ENCODE results near the gene PARL. TPM values are rescaled to one million over a fixed set of nuclear protein-coding genes. Genes with fewer than 3 reads are reported as not detected.

Gene PARL
- total RNA-seq, 1 experiment from 2014 or later: 73.7 TPM

DNA sequence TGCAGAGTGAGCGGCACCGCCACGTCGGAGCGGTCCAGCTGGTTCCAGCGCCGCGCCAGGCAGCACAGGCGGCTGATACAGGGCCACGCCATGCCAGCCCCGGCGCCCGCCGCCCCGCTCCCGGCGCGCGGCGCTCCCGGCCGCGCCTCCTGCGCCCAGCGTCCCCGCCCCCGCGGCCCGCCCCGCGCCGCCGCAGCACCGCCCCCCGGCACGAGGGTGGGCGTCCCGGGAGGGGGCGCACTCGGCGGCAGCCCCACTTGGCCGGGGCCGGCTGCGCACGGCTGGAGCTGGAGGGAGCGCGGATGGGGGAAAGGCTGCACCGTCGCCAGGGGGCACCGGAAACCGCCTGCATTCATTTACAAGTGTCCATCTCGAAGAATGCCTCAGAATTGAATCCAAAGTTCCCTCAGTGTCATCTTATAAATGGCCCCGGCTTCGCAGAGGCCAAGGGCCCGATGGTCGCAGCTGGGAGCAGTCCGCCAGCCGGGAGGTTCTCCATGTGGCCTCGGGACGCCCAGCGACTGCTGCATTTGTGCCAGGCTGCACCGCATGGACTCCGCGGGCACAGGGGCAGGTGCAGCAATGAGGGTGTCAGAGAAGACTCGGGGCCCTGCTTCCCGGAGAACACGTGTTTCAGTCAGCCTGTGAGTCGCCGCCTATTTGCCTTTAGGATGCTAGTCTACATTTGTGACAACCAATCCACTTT, 59.1 kb downstream of the PARL start, which contains the start of gene MAP6D1:
Gene MAP6D1 (minus strand): TSS at position 122 of the 706 bp plus-strand sequence. CDS start 30 bp downstream, at position 92.
- H3K27me3 ChIP-seq (replicated peaks; ENCODE audit: insufficient read depth, low read depth, low read length, poor library complexity): no peaks in the 10 kb centered on the region
- intact Hi-C loops (cut with micrococcal nuclease; ENCODE audit: unreplicated experiment): no loop called here
- BruUV-seq (replicated peaks): no TSS peak
- peak within 1 kb of the TSS; percentile 75 for H3K4me3 ChIP-seq (ENCODE audit: low read depth, low read length, poor library complexity, severe bottlenecking)
- CTCF ChIA-PET: interaction anchor here (0.6 to 1.7 kb wide), 2 partner anchors 19 to 59 kb away, joined by 4 to 6 read pairs; partner anchors contain the start of gene PARL
- H3K27ac ChIP-seq (ENCODE audit: low read depth, low read length, poor library complexity, severe bottlenecking): no peak within 1 kb of the TSS
- DNase-seq (ENCODE audit: low spot score): peak; percentile 79
- TF ChIP-seq, protein P1, sequence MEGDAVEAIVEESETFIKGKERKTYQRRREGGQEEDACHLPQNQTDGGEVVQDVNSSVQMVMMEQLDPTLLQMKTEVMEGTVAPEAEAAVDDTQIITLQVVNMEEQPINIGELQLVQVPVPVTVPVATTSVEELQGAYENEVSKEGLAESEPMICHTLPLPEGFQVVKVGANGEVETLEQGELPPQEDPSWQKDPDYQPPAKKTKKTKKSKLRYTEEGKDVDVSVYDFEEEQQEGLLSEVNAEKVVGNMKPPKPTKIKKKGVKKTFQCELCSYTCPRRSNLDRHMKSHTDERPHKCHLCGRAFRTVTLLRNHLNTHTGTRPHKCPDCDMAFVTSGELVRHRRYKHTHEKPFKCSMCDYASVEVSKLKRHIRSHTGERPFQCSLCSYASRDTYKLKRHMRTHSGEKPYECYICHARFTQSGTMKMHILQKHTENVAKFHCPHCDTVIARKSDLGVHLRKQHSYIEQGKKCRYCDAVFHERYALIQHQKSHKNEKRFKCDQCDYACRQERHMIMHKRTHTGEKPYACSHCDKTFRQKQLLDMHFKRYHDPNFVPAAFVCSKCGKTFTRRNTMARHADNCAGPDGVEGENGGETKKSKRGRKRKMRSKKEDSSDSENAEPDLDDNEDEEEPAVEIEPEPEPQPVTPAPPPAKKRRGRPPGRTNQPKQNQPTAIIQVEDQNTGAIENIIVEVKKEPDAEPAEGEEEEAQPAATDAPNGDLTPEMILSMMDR (conservative IDR thresholded peaks at IDR 0.05; ENCODE audit: low read depth, low read length): peak; percentile 48
- TF ChIP-seq EZH2 (IDR thresholded peaks at IDR 0.05; ENCODE audit: borderline replicate concordance, low read depth, low read length, poor library complexity, severe bottlenecking): no peak
- POLR2A ChIA-PET (ENCODE audit: low non-redundant PET): no interaction called here
- no peaks in the 10 kb centered on the region for H3K36me3 ChIP-seq (ENCODE audit: insufficient read depth, low read length, poor library complexity, severe bottlenecking)
- H3K9me3 ChIP-seq (ENCODE audit: low read depth, low read length, poor library complexity, severe bottlenecking): no peaks in the 10 kb centered on the region
- no peaks in the 10 kb centered on the region for H3K4me1 ChIP-seq (ENCODE audit: insufficient read depth, low read length, poor library complexity, severe bottlenecking)

- ChIA-PET POLR2A (ENCODE audit: low non-redundant PET) (no interaction called here), CTCF (interaction anchor here (1.7 kb wide), 1 partner anchor 60 kb away, joined by 6 read pairs; the partner anchor contains the start of gene PARL)
- peak; percentile 17 for DNase-seq (ENCODE audit: low spot score)
- Histone ChIP-seq H3K36me3 (ENCODE audit: insufficient read depth, low read length, poor library complexity, severe bottlenecking) (no peaks in the 10 kb centered on the region), H3K4me3 (ENCODE audit: low read depth, low read length, poor library complexity, severe bottlenecking) (peak overlapping the region; percentile 75), H3K4me1 (ENCODE audit: insufficient read depth, low read length, poor library complexity, severe bottlenecking) (no peaks in the 10 kb centered on the region), H3K27me3 (replicated peaks; ENCODE audit: insufficient read depth, low read depth, low read length, poor library complexity) (no peaks in the 10 kb centered on the region), H3K27ac (ENCODE audit: low read depth, low read length, poor library complexity, severe bottlenecking) (no peak overlapping the region), H3K9me3 (ENCODE audit: low read depth, low read length, poor library complexity, severe bottlenecking) (no peaks in the 10 kb centered on the region)
- no TSS peak for BruUV-seq (replicated peaks)
- intact Hi-C loops (cut with micrococcal nuclease; ENCODE audit: unreplicated experiment): no loop called here
- TF ChIP-seq, protein P1 (conservative IDR thresholded peaks at IDR 0.05; ENCODE audit: low read depth, low read length): no peak
- no peak for TF ChIP-seq EZH2 (IDR thresholded peaks at IDR 0.05; ENCODE audit: borderline replicate concordance, low read depth, low read length, poor library complexity, severe bottlenecking)
These were observed 59.8 kb downstream of the PARL start for GRCh38 chr3:183824761-183825455.

- no peak overlapping the region for H3K27ac ChIP-seq (ENCODE audit: low read depth, low read length, poor library complexity, severe bottlenecking)
- CTCF ChIA-PET: interaction anchor here (1.7 kb wide), 1 partner anchor 61 kb away, joined by 6 read pairs; the partner anchor contains the start of gene PARL
These were observed 60.7 kb downstream of the PARL start for GRCh38 chr3:183823963-183824362.

More at GRCh38 chr3:183823963-183824362, 60.7 kb downstream of the PARL start:
- no peaks in the 10 kb centered on the region for H3K4me1 ChIP-seq (ENCODE audit: insufficient read depth, low read length, poor library complexity, severe bottlenecking)
- TF ChIP-seq, protein P1 (conservative IDR thresholded peaks at IDR 0.05; ENCODE audit: low read depth, low read length): 0 out of 2 replicates have a peak, but pooled peaks have one; percentile 18
- TF ChIP-seq EZH2 (IDR thresholded peaks at IDR 0.05; ENCODE audit: borderline replicate concordance, low read depth, low read length, poor library complexity, severe bottlenecking): no peak
- intact Hi-C loops (cut with micrococcal nuclease; ENCODE audit: unreplicated experiment): no loop called here
- H3K36me3 ChIP-seq (ENCODE audit: insufficient read depth, low read length, poor library complexity, severe bottlenecking): no peaks in the 10 kb centered on the region
- POLR2A ChIA-PET (ENCODE audit: low non-redundant PET): no interaction called here
- H3K4me3 ChIP-seq (ENCODE audit: low read depth, low read length, poor library complexity, severe bottlenecking): peak overlapping the region; percentile 75
- H3K9me3 ChIP-seq (ENCODE audit: low read depth, low read length, poor library complexity, severe bottlenecking): no peaks in the 10 kb centered on the region
- DNase-seq (ENCODE audit: low spot score): no peak
- H3K27me3 ChIP-seq (replicated peaks; ENCODE audit: insufficient read depth, low read depth, low read length, poor library complexity): no peaks in the 10 kb centered on the region
- BruUV-seq (replicated peaks): no TSS peak
